Activated CD8-positive, alpha-beta memory T cell treated with anti-CD3 and anti-CD28 coated beads, Interleukin-2, amount 50 U/mL, for 24 hours (primary cell): Measurements from ENCODE around the gene ROBO4.

Experiments
- DNase-seq: peaks from one replicate; pipeline ENCODE4 v3.0.0-alpha.2; 2020; ENCODE audit errors: extremely low read depth

Gene ROBO4

DNA sequence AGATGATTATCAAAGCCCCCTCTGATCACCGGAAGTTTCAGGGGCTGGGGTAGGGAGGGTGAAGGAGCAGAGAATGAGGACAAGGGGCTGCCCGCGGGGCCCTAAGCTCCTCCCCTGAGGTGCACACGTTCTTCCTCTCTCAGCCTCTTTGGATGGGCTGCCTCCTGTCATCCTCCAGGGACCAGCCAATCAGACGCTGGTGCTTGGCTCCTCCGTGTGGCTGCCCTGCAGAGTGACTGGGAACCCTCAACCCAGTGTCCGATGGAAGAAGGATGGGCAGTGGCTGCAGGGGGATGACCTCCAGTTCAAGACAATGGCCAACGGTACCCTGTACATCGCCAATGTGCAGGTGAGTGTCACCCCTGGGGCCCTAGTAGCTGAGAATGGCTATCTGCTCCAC lies 24.9 kb downstream of the ROBO4 start:
- no peak for DNase-seq

DNA sequence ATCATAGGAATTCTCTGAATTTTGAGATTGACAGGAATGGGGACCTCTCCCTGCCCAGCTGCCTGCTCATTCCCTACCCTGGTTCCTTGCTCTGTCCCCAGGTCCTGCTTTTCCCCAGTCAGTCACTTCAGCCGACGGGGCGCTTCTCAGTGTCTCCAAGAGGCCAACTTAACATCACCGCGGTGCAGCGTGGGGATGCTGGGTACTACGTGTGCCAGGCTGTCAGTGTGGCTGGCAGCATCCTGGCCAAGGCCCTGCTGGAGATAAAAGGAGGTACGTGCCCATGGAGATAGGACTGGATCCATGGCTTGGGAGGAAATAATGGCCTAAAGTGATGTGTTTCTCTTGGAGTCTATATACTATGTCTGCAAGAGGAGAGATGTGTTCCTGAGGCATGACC lies 25.4 kb downstream of the ROBO4 start:
- no peak for DNase-seq

DNA sequence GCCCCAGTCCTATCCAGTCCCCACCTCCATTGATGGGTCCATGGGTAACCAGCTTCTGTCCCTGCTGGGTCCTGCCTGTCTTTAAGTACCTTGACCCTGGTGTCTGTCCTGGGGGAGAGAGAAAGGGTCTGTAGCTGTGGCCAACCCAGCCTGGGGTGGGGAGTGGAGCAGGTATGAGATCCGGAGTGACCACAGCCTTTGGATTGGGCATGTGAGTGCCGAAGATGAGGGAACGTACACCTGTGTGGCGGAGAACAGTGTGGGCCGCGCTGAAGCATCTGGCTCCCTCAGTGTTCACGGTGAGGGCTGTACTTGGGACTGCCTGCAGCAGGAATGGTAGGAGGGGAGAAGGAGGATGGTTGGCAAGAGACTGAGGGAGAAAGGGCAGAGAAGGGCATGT lies 27.2 kb downstream of the ROBO4 start:
- DNase-seq = no peak

DNA sequence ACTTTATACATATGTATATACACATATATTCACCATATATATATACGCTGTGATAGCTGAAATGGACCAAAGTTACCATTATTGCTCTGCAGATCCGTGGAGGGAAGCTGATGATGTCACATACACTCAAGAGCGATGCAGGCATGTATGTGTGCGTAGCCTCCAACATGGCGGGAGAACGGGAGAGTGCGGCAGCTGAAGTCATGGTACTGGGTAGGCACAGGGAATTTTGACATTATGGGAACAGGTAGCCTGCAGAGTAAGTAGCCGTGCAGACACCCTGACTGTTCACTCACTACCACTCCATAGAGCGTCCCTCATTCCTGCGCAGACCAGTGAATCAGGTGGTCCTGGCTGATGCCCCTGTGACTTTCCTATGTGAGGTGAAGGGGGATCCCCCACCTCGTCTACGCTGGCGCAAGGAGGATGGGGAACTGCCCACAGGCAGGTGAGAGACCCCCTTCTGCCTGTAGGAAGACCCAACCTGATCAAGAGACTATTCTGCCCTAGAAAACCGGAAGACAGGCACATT lies 27.7 kb downstream of the ROBO4 start:
- DNase-seq = no peak

DNA sequence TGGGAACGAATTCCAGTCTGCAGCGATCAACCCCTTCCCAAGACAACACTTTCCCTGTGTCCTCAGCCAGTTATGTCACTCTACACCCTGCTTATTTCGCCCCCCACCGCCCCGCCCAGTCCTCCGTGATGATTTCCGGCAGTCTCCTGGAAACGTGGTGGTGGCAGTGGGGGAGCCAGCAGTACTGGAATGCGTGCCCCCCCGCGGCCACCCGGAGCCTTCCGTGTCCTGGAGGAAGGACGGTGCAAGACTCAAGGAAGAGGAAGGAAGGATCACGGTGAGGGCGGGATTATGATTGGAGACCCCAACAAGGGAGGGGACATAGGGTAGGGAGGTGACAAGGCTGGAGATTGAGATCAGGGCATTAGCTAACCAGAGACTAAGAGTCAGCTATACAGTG lies 28.3 kb downstream of the ROBO4 start:
- no peak for DNase-seq

DNA sequence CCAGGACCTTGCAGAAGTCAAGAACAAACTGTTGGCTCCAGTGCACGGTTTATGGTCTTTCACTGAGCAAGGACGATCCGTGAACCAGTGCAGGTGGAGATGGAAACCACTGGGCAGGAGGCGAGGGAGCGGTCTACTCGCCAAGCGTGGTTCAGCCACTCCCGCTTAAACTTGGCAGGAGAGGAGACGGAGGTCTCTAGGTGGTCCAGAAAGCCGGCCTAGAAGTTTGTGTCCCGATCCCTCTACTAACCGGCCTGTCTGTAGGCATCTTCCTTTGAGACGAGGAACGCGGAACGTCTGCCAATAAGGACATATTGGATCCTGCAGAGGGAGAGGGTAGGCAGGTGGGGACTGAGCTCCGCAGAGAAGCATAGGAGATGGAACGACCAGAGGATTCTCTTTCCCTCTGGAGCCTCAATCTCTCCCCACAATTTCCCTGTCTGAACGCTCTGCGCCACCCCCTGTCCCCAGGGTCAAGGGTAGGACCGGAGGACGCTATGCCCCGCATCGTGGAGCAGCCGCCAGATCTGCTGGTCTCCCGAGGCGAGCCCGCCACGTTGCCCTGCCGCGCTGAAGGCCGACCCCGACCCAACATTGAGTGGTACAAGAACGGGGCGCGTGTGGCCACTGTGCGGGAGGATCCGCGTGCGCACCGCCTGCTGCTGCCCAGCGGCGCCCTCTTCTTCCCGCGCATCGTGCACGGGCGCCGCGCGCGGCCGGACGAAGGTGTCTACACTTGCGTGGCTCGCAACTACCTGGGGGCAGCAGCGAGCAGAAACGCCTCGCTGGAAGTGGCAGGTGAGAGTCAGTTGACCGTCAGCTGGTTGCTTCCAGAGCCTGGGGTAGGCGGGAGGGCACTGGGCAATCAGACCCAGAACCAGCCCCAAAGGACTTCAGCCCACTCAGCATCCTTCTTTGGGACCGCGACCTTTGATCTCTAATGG lies 29.1 kb downstream of the ROBO4 start:
- DNase-seq = no peak

DNA sequence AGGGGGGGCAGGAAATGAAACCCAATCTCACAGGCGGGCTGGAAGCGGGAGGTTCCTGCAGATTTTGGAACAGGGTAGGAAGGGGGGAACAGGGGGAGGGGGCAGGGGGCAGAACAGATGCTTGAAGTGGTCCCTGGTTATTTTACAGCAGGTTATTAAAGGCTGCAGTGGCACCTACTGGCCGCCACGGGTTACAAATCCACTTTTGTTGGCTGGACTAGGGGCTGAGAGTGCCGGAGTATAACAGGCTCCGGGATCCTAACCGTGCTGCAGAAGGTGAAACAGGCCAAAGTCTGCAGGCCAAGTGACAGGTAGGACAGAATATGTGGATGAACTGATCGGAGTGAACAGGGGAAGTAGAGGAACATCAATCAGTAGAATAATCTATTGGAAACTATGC lies 30.0 kb downstream of the ROBO4 start:
- no peak for DNase-seq

DNA sequence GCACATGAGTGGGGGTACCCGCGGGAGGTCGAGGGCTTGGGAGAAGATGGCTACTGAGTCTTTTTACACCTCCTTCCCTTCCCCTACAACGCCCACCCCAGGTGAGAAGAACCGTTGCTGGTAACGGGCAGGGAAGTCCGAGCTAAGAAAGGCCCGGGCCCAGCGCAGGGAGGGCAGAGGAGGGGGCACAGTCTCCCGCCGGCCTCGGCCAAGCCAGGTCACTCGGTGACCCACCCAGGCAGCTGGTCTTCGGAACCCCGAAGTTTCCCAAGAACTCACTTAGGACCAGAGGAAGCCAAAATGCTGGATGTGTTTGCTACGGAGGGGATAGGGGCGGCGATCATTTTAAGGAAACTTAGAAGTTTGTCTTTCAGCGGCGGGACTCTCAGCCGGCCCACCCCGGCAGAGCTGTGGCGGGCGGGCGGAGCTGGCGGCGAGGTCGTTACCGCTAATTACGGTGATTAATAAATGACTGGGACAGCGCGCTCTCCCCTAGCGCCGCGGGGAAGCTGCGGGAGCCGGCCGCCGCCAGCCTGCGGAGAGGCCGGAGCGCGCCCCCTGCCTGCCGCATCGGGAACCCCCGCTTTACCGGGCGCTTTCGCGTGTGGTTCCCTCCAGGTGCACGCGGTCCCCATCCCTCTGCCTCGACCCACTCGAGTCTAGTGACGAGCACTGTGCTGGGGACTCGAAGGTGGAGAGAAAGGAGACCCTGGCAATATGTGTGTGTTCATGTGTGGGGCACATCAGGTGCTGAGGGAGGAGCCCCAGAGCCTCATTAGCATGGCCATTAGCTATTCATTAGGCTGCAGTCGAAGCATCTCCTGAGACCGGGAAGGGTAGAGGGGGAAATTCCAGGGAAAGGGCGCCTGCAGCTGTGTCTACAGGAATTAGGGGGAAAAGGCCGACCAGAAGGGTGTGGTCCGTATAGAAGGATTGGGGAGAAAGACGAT lies 31.5 kb downstream of the ROBO4 start:
- no peak for DNase-seq

DNA sequence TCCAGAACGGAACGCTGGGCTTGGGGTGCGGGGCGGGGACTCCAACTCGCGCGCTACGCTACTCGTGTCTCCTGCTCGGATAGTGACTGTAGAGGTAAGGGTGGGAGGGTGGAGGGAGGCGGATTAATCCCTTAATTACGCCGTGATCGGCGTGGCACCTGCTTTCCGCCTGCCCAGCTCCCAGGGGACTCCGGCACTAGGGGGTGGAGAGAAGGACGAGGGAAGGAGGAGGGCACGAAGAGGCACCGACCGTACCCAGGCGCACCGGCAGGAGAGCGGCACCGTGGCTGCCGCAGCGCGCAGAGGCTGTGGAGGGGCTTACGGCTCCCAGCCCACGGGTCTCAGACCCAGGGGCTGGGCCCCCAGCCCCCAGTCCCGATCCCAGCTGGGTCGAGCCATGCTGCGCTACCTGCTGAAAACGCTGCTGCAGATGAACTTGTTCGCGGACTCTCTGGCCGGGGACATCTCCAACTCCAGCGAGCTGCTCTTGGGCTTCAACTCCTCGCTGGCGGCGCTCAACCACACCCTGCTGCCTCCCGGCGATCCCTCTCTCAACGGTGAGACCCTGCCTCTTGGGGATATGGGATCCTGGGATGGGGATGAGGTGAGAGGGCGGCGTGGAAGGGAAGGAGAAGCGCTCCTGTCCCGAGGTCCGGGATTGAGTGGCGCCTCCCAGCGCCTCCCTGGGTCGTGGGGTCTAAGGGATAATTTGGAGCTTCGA lies 32.3 kb downstream of the ROBO4 start, which contains the start of gene ROBO3:
TSS of gene ROBO3 (plus strand) at position 252 of the 721 bp plus-strand sequence. CDS start at position 398, 146 bp downstream.
- no peak for DNase-seq

DNA sequence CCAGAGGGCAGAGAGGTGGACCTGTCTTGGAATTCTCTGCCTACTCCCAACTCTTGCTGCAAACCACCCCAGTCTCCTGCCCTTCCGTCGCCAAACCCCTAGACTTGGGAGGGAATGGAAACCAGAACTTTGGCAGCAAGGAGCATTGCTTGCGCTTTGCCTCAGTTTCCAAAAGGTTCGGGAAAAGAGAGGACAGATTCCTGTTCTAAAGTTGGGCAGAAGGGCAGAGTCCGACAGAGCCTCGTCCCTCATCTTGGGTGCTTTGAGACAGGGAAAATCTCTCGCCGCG lies 32.8 kb downstream of the ROBO4 start:
- no peak for DNase-seq

DNA sequence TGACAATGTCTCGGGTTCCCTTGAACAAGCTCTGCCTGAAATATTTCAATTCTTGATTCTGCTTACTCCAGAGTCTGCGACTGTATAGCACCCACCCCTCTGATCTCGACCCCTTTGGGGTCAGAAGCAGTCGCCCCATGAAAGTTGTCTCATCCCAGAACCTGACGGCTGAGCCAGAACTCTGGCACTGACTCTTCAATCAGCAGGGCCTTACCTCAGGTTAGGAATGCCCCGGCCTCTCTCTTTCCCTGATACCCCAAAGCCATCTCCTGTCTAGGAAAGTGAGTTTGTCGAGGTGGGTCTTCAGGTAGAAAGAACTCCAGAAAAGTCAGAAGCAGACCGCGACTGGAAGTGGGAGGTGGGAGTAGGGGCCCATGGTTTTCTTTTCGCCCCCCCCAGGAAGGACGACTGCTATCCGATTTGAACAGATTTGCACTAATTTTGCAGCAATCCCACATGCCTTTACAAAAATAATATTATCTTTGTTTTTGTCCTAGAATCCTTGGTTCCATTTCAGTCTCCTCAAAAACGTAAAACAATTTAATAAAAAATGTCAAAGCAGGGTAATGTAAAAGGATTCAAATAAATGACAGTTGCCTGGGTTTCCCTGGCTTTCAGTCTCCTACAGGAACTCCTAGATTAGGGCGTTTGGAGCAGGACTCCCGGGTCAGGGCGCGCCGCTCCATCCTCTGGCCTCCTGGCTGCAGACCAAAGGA lies 33.3 kb downstream of the ROBO4 start:
- no peak for DNase-seq

DNA sequence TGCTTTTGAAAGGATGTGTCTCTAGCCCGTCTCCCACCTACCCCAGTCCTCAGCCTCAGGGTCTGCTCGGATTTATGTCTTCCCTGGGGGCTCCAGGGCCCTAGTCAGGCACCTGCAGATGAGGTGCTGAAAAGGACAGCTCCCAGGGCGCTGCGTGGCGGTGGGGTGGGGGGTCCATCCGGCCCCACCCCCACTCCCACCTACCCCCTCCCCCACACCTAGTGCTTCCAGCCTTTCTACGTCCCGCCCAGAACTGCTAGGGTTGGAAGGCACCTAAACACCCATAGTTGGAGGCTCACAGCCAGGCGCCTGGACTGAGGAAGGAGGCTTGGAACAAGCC lies 33.9 kb downstream of the ROBO4 start:
- no peak for DNase-seq

DNA sequence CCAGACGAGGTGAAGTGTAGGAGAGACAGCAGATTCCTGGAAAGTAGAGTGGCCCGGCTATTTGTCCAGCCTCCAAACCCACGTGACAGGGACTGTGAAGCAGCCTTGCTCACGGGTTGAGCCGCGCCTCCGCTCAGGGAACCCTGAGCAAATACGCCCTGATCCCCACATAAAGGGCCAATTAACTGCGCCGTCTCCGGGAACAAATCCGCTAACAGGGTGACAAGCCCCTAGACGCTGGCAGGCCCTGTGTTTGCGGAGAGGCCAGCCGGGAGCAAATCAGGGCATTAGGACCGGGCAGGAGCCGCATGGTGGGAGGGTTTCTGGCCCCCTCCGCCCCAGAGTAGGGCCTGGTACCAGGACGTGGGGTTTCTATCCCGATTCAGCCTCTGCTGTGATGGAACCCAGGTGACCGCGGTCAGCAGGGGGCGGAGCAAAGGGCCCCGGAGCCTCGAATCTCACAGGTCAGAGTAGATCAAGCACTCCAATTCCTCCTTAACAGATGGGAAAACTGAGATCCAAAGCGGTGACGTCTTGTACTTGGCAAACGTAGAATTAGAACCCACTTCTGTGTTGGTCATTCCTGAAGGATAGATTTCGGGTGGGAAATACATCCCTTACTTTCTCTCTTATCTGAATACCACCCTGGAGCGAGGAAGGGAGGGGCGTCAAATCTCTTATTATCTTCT lies 34.4 kb downstream of the ROBO4 start:
- no peak for DNase-seq

DNA sequence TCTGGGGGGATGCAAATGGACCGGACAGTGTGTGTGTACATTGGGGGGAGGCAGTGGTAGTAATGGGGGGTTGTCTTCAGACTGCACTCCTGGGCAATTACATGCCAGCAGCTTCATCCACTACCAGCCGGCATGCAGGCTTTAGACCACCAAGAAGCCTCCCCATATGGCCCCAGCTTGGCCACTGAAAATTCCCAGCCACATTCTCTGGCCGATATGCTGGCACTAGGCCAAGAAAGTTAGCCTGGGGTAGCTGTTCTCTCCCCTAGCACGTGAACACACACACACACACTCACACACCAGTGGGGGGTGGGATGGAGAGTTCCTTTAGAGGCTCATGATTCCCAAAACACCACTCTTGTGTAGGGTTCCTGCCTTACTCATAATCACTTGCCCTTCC lies 36.0 kb downstream of the ROBO4 start:
- no peak for DNase-seq

DNA sequence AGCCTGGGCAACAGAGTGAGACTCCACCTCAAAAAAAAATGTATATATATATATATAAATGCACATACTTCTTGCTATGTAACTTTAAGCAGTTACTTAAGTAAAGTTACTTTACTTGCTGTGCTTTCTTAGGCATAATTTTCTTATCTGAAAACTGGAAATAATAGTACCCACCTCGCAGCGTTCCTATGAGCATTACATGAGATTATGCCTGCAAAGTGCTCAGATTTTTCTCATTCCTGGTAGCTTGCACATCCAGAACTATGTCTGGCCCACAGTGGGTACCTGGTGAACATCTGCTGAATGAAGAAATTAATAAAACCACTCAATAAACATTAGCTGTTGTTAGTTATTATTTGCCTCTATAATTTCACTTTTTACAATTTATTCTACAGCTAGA lies 38.5 kb downstream of the ROBO4 start:
- DNase-seq = no peak

DNA sequence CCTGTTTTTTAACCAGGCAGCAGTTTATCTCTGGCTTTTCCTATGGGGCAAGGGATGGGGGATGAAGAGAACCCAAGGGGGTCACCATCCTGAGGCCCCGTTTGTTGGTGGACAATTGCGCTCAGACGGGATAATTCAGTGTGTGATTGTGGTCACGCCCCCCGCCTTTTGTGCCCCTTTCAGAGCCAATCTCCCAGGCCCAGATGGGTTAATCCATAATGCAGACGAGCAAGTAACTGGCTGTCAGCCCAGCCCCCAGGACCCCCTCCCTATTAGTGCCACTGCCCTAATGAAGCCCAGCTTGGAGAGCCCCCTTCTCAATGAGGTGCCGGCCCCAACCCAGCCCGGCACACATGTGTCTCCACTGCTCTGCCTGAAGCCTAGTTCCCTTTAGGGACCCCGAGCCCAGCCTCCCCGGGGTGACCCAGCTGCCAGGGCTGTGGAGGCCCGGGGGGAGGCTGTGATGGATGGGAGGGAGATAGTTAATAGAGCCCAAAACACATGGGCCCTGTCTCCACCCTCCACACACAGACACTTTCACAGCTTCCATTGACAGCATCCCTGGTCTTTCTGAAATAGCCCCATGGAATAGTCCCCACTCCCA lies 51.5 kb downstream of the ROBO4 start:
- no peak for DNase-seq

DNA sequence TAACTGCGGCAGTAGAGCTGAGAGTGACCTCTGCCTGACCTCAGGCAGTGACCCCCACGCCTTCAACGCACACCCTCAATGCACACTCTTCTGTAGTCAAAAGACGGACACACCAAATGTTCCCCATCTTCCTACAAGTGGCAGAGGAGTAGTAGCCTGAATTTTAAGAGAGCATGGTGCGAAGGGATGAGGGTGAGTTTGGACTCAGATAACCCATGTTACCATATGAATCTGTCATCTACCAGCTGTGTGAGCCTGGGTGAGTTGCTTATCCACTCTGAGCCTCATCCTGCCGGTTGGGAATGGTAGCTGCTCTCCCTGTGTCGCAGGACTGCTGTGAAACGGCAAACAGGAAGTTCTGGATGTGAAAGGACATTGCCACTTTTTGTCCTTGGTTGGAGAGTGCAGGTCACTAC lies 53.0 kb downstream of the ROBO4 start:
- no peak for DNase-seq

DNA sequence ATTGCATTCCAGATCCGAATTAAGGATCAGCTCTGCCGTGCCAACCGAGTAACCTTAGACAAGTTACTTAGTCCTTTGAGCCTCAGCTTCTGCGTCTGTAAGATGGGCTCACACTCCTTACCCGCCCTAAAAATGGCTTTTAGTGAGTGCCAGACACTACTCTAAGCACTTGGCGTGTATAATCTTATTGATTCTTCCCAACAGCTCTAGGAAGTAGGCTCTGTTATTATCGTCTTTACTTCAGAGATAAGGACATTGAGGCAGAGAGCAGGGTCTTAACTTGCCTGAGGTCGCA lies 54.1 kb downstream of the ROBO4 start:
- DNase-seq = no peak

DNA sequence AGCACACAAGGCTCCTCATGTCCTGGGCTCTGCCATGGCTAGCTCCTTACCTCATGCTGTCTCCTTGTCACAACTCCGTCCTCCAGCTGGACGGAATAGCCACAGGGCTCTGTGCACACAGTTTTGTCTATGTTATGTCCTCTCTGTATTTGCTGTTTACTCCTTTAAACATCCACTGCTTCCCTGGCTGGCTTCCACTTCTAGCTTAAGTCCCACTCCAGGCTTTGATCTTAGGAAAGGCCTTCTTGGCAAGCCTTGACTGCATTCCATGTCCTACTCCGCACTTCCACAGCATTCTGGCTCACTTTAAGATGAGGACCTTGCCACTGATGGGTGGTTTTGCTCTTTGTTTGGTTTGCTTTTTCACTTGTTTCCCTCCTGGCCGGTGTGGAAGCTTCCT lies 55.4 kb downstream of the ROBO4 start:
- DNase-seq = no peak

DNA sequence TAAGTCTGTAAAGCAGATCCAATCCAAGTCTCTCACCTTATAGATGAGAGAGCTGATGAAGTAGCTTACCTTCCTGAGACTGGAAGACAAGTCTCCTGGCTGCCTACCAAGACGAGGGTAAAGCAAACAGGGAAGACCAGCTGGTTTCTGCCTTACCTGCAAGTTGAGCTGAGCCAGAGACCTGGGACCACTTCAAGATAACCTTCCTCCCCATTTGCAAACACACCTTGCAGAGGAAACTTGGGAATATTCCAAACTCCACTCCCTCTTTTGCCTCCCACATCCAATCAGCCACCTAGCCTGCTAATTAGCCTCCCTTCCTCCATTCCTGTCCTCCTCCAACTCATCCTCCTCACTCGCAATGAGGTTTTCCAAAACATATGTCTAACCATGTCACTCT lies 55.8 kb downstream of the ROBO4 start:
- no peak for DNase-seq

DNA sequence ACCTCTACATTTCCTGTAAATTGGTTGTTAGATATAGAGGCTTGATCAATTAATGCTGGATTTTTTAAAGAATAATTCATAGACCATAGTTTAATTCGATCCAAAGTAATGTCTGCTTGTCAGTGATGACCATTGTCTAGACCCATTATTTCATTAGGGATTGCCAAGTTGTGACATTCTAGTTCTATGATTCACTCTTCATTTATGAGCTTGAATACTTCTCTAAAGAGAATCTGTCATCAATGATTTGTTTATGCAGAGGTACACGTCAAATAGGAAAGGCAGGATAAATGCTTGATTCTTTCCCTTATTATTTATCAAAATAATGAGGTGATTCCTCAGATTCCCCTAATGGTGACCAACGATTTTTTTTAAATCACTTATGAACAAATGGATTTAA lies 56.5 kb downstream of the ROBO4 start:
- no peak for DNase-seq
